ENCODE measurements around the gene PABPN1.

PABPN1 gene

DNA sequence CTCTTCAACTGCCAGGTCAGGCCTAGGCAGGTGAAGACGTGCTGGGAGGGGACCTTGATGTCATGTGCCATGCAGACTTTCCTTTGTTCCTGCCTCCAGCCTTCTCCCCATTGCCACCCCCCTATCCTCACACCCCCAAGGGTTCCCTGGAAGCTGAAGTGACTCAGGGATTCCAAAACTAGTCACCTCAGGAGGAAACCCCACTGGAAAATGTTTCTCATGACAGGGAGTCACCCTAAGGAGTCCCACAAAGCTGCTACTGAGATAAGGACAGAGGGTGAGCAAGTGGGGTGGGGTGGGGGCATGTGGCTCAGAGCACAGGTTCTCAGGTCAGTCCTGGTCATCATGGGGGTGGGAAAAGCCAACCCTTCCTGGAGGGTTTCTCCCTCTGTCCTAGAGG, 49.0 kb downstream of the PABPN1 start:
- Mint-ChIP-seq H3K9me3 (no peaks in the 10 kb centered on the region), H3K36me3 (ENCODE audit: low read depth) (no peaks in the 10 kb centered on the region), H3K4me1 (no peaks in the 10 kb centered on the region), H3K27ac (no peak overlapping the region), H3K27me3 (peaks cover 15% of the 10 kb centered on the region), H3K4me3 (no peak overlapping the region)
- ATAC-seq (peak; percentile 34), DNase-seq (no peak)

DNA sequence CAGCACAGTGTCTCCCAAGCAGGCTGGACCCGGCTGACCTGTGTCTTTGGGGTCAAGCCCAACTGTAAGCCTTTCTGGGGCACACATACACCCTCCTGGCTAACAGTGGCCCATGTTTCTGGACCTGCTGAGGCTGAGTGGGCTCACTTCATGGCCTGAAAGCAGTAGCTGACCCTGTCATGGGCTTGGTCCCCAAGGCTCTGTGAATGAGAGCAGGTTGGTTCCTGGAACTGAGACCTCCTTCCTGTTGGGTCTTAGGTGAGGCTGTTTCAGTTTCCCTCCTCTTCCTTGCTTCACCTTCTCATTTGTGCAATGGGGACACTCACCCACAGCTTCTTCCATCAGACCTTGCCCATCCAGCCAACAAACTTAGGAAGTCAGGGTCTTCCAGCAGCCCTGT, 50.6 kb downstream of the PABPN1 start:
- Mint-ChIP-seq H3K27me3 (peaks cover 10% of the 10 kb centered on the region), H3K27ac (no peak overlapping the region), H3K9me3 (no peaks in the 10 kb centered on the region), H3K4me3 (no peak overlapping the region), H3K36me3 (ENCODE audit: low read depth) (no peaks in the 10 kb centered on the region), H3K4me1 (no peaks in the 10 kb centered on the region)
- DNase-seq (no peak), ATAC-seq (no peak)

DNA sequence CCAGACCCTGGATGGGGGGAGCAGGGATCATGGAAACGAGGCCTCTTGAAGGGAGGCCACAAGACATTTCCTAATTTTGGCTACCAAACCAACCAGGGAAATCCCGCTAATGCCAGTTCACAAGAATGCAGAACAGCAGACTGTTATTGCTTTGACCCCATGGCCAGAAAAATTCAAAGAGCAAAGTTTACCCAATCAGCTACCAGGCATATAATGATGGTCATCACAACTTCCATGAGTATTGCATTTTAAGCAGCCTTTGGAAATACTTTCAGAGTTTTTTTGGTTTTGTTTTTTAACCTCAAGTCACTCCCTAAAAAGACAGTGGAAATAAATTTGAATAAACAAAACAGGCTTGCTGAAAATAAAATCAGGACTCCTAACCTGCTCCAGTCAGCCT, 51.3 kb downstream of the PABPN1 start, which contains the start of gene IL25:
TSS of gene IL25 (plus strand) at position 301 of the 400 bp plus-strand sequence.
- DNase-seq = no peak
- Mint-ChIP-seq H3K27ac (no peak within 1 kb of the TSS), H3K4me1 (no peaks in the 10 kb centered on the region), H3K27me3 (peaks cover 4% of the 10 kb centered on the region), H3K36me3 (ENCODE audit: low read depth) (no peaks in the 10 kb centered on the region), H3K9me3 (no peaks in the 10 kb centered on the region), H3K4me3 (no peak within 1 kb of the TSS)
- no peak for ATAC-seq

DNA sequence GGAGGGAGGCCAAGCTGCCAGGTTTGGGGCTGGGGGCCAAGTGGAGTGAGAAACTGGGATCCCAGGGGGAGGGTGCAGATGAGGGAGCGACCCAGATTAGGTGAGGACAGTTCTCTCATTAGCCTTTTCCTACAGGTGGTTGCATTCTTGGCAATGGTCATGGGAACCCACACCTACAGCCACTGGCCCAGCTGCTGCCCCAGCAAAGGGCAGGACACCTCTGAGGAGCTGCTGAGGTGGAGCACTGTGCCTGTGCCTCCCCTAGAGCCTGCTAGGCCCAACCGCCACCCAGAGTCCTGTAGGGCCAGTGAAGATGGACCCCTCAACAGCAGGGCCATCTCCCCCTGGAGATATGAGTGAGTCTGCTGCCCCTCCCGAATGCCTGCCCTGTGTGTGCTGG, 51.8 kb downstream of the PABPN1 start:
- H3K9me3 Mint-ChIP-seq = no peaks in the 10 kb centered on the region
- H3K36me3 Mint-ChIP-seq (ENCODE audit: low read depth) = no peaks in the 10 kb centered on the region
- H3K27ac Mint-ChIP-seq = no peak overlapping the region
- H3K4me1 Mint-ChIP-seq = no peaks in the 10 kb centered on the region
- H3K27me3 Mint-ChIP-seq = peaks cover 2% of the 10 kb centered on the region
- H3K4me3 Mint-ChIP-seq = no peak overlapping the region
- ATAC-seq (no peak), DNase-seq (no peak)

Data from activated naive CD8-positive, alpha-beta T cell treated with anti-CD3 and anti-CD28 coated beads, Interleukin-2, amount 50 U/mL, for 24 hours (primary cell).